H1 (cell line): ENCODE data around the gene EVPLL. TPM values are rescaled to one million over a fixed set of nuclear protein-coding genes. Genes with fewer than 3 reads are reported as not detected.

Source experiments
- SIN3A ChIP-seq, 2 experiments: IDR thresholded peaks in 1 of 2; conservative IDR thresholded peaks in 1 of 2; 2 replicates each; pipeline ENCODE4 v1.6.1; 2011 to 2012; ENCODE audit warnings: low read length in 2 of 2, improper control_type of control experiment in 1 of 2, low read depth in 1 of 2, mild to moderate bottlenecking in 1 of 2
- polyA plus RNA-seq, 7 experiments: library from polyadenylated mRNA; depleted of rRNA in 3 of 7; stranded (reverse) in 5 of 7; unstranded in 2 of 7; fragments of >200 nt in 5 of 7; fragments of 200-250 nt in 2 of 7; gene quantifications; 1 replicate in 5 of 7; 2 replicates in 1 of 7; 4 replicates in 1 of 7; pipeline versions ENCODE4 v1.2.1 to v1.2.3, GENCODE V29; 2011 to 2013; ENCODE audit warnings: missing spikeins in 2 of 7, mixed read lengths in 2 of 7
- total RNA-seq: library from RNA; stranded (reverse); fragmentation: NEBNext Ultra II Directional; extraction: Animal tissue kit (Norgen Biotek cat#: 25700); gene quantifications from 2 replicates; pipeline ENCODE4 v1.2.1, GENCODE V29; 2021

The EVPLL gene
- total and polyA plus RNA-seq, 2 of the 8 experiments (the other 6 are each of a cell fraction or from before 2014, with no cell fraction given), result 0.06 TPM; not detected in 1

- no peak for TF ChIP-seq SIN3A (conservative IDR thresholded peaks at IDR 0.05 in 1 of 2, IDR thresholded peaks at IDR 0.05 in 1 of 2; ENCODE audit: low read depth in 1 of 2, low read length in 2 of 2)
Observed at GRCh38 chr17:18381158-18381952, 3.8 kb downstream of the EVPLL start (continued).
